ENCODE data around the gene GABRG3.

Gene GABRG3

DNA sequence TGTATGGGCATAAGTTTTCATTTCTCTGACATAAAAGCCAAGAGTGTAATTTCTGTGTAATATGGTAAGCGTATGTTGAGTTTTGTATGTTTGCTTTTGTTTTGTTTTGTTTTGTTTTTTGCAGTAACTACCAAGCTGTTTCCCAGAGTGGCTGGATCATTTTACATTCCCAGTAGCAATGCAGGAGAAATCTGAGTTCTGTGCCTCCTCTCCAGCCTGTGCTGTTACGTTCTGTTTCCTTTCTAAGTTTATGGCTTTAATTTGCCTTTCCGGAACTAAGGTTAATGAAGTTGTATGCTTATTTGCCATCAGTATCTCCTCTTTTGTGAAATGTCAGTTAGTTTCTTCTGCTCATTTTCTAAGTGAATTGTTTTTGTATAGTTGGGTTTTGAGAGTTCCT, 307.8 kb downstream of the GABRG3 start:
- Histone ChIP-seq H3K9me3 (no peaks in the 10 kb centered on the region), H3K4me1 (no peaks in the 10 kb centered on the region), H3K27me3 (ENCODE audit: low read depth) (no peaks in the 10 kb centered on the region), H3K4me3 (no peak overlapping the region), H3K36me3 (replicated peaks) (no peaks in the 10 kb centered on the region)
- in situ Hi-C loops (cut with MboI; ENCODE audit: low sequenced_read_pairs) = no loop called here
- no peak for DNase-seq (ENCODE audit: low spot score in 2 of 2)

DNA sequence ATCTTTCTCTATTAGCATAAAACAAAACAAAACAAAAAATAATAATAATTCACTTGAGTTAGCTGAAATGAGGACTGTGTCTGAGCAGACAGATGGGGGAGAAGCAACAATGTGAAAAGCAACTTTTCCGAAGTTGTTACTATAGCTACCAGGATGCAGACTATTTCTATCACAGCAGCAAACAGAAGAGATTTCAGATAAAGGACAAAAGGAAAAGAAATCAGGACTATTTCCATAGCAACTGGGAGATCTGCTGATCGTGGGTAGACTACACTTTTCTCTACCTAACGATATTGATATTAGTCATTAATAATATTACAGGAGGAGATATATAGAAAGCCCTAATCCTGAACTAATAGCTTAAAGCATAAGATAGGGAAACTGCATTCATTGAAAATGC, 321.7 kb downstream of the GABRG3 start:
- Histone ChIP-seq H3K4me1 (no peaks in the 10 kb centered on the region), H3K9me3 (no peaks in the 10 kb centered on the region; the same call in 1 of the 2 replicates), H3K4me3 (no peak overlapping the region), H3K36me3 (replicated peaks) (no peaks in the 10 kb centered on the region), H3K27me3 (ENCODE audit: low read depth) (no peaks in the 10 kb centered on the region)
- no peak for DNase-seq (ENCODE audit: low spot score in 2 of 2)
- in situ Hi-C loops (cut with MboI; ENCODE audit: low sequenced_read_pairs) = no loop called here

DNA sequence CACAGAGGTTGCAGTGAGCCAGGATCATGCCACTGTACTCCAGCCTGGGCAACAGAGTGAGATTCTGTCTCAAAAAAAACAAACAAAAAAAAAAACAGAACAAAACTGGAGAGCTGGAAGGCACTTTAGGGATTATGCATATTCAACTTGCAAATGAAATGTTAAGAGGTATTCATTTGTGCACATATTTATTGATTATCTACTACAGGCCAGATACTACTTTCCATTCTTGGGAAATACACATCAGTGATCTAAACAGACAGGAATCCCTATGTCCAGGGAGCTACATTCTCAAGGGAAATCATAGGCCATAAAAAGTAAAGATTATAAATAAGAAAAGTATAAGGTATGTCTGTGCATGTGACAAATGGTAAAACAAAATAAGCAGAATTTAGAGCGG, 322.6 kb downstream of the GABRG3 start:
- Histone ChIP-seq H3K4me1 (no peaks in the 10 kb centered on the region), H3K27me3 (ENCODE audit: low read depth) (no peaks in the 10 kb centered on the region), H3K9me3 (no peaks in the 10 kb centered on the region; the same call in 1 of the 2 replicates), H3K36me3 (replicated peaks) (no peaks in the 10 kb centered on the region), H3K4me3 (no peak overlapping the region)
- in situ Hi-C loops (cut with MboI; ENCODE audit: low sequenced_read_pairs) = no loop called here
- DNase-seq (ENCODE audit: low spot score in 2 of 2) = no peak

DNA sequence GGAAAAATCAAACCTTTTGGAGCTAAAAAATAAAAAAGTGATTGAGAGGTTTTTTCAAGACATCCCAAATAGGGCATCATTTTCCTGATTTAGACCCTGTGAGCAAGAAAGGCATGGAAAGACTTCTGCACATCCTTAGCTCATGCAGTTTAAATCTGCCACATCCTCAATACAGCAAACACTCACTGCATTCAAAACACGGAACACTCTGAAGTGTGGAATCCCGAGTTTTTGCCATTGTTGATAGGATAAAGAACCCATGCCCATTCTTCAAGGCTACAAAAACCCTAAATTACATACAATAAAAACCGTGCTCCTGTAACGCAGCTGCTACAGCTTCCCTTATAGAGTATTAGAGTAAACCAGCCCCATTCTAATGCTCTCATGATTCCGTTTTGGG, 346.8 kb downstream of the GABRG3 start:
- Histone ChIP-seq H3K4me1 (no peaks in the 10 kb centered on the region), H3K27me3 (ENCODE audit: low read depth) (no peaks in the 10 kb centered on the region), H3K4me3 (no peak overlapping the region), H3K9me3 (no peaks in the 10 kb centered on the region), H3K36me3 (replicated peaks) (no peaks in the 10 kb centered on the region)
- no peak for DNase-seq (ENCODE audit: low spot score in 2 of 2)
- in situ Hi-C loops (cut with MboI; ENCODE audit: low sequenced_read_pairs) = no loop called here

DNA sequence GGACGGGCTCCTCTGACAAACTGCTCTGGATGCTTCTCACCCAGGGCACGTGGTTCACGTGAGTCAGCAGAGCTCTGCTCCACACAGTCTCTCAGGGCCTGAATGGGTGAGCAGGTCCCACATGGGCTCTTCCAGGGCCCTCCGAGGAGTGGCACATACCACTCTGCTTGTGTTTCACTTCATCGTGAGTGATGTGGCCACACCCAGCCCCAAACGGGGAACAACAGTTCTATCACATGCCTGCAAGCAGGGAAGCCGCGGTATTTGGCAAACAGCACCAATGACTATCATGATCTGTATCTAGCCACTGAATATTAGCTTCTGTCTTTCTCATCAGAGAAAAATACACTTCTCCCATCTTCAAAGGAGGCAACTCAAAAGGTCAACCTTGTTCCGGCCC, 352.8 kb downstream of the GABRG3 start:
- in situ Hi-C loops (cut with MboI; ENCODE audit: low sequenced_read_pairs) = no loop called here
- no peak for DNase-seq (ENCODE audit: low spot score in 2 of 2)
- Histone ChIP-seq H3K27me3 (ENCODE audit: low read depth) (no peaks in the 10 kb centered on the region), H3K9me3 (no peaks in the 10 kb centered on the region), H3K36me3 (replicated peaks) (no peaks in the 10 kb centered on the region), H3K4me1 (no peaks in the 10 kb centered on the region), H3K4me3 (no peak overlapping the region)

DNA sequence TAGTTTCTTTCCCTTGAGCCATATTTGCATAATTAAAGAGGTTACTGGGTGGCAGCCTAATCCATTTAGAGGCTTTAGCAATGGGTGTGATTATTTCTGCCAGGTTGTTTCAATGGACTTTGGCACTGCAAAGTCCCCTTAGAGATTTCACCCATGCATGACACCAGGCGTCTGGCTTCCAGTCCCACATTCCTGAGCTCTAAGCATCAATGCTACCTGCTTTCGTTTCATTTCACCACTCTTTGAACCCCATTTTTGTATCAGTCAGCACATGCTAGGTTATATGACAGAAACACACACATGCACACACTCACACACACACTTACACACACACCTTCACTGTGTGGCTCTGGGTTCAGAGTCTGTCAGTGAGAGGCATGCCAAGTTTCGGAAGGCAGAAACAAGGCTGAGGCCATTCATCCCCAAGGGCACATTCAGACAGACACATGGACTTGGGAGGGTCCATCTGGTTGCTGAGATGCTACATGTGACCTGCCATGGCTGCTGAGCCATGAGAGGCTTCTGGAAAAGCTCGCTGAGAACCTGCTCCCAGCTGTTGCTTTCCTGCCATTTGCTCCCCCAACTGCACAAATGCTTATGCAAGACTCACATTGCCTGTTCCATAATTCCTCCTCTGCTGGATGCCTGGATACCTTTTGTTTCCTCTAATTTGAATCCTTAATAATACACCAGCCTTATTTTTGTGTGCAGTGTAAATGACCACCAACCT, 354.1 kb downstream of the GABRG3 start:
- Histone ChIP-seq H3K36me3 (replicated peaks) (no peaks in the 10 kb centered on the region), H3K9me3 (no peaks in the 10 kb centered on the region), H3K4me1 (no peaks in the 10 kb centered on the region), H3K4me3 (no peak overlapping the region), H3K27me3 (ENCODE audit: low read depth) (no peaks in the 10 kb centered on the region)
- no peak for DNase-seq (ENCODE audit: low spot score in 2 of 2)
- in situ Hi-C loops (cut with MboI; ENCODE audit: low sequenced_read_pairs) = no loop called here

DNA sequence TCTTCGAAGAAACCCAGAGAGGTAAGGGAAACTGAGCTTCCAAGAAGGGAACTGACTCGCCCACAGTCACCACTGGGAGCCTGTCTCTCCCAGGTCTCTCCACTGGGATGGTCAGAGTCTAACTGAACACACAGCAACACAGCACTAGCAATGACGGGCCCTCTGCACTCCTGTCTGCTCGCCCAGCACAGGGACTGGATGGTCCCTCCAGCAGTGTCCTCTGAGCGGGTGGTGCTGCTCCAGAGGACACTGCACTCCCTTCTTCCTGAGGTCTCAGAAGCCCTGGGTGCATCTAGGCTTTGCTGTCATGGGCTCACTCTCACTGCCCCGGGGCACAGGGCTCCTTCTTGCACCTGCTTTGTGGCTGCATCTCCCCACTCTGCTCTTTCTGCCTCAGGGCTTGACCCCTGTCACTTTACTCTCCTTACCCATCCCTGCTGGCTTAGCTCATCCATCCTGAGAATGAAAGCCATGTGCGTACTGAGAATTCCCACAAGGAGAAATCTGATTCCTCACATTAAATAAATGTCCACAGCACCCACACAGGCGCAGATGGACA, 356.6 kb downstream of the GABRG3 start:
- H3K4me3 ChIP-seq = no peak overlapping the region
- H3K9me3 ChIP-seq = no peaks in the 10 kb centered on the region
- H3K36me3 ChIP-seq (replicated peaks) = no peaks in the 10 kb centered on the region
- no peaks in the 10 kb centered on the region for H3K4me1 ChIP-seq
- no peak for DNase-seq (ENCODE audit: low spot score in 2 of 2)
- in situ Hi-C loops (cut with MboI; ENCODE audit: low sequenced_read_pairs) = no loop called here
- H3K27me3 ChIP-seq (ENCODE audit: low read depth) = no peaks in the 10 kb centered on the region

DNA sequence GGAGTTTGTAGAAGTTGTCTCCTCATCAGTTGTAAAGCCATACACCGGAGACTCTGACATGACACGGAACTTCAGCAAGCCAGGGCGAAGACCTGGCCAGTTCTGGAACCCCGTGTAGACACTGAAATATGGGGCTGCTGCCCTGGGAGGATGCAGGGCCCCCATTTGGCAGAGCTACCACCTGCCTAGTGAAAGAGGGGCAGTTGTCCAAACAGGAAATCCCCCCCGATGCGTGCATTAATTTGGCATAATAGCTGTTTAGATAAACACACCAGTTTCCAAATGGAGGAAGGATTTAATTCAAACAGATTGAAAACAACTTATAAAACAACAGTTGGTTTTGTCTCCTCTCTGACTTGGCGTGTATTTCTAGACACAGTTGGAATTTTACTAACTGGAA, 357.2 kb downstream of the GABRG3 start:
- DNase-seq (ENCODE audit: low spot score in 2 of 2) = no peak
- in situ Hi-C loops (cut with MboI; ENCODE audit: low sequenced_read_pairs) = no loop called here
- Histone ChIP-seq H3K9me3 (no peaks in the 10 kb centered on the region), H3K36me3 (replicated peaks) (no peaks in the 10 kb centered on the region), H3K4me1 (no peaks in the 10 kb centered on the region), H3K27me3 (ENCODE audit: low read depth) (no peaks in the 10 kb centered on the region), H3K4me3 (no peak overlapping the region)

DNA sequence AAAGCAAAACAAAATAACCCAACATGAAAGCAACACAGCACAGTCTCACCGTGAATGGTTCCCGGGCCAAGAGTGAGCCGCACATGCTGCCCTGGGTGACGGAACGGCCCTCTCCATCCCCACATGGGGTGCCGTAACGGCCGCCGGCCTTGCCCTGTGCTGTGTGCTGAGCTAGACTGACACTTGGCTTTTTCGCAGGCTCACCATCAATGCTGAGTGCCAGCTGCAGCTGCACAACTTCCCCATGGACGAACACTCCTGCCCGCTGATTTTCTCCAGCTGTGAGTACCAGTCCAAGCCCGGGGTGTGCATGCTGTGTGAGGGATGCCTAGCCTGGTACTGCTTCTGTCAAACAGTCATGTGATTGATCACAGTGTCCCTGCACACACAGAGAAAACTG, 357.6 kb downstream of the GABRG3 start:
- in situ Hi-C loops (cut with MboI; ENCODE audit: low sequenced_read_pairs) = no loop called here
- no peaks in the 10 kb centered on the region for H3K4me1 ChIP-seq
- no peaks in the 10 kb centered on the region for H3K36me3 ChIP-seq (replicated peaks)
- no peak overlapping the region for H3K4me3 ChIP-seq
- no peaks in the 10 kb centered on the region for H3K9me3 ChIP-seq
- no peaks in the 10 kb centered on the region for H3K27me3 ChIP-seq (ENCODE audit: low read depth)
- DNase-seq (ENCODE audit: low spot score in 2 of 2) = no peak

DNA sequence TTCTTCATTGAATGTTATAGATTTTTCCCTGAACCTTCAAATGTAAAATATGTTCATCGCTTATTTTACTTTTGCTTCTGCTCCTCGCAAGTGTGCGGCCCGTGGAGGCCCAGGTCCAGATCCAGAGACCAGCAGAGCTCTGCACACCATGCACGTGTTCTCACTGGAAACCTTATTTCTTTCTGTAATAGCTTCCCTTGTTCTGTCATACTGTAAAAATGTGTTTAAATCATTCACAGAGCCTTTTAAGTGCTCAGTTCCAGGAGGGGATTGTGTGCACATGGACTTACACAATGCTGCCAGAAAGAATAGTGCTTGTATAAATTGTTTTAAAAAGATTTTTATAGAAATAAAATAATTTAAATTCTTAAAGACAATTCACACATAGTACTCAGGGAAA, 359.3 kb downstream of the GABRG3 start:
- no peaks in the 10 kb centered on the region for H3K27me3 ChIP-seq (ENCODE audit: low read depth)
- H3K4me1 ChIP-seq = no peaks in the 10 kb centered on the region
- in situ Hi-C loops (cut with MboI; ENCODE audit: low sequenced_read_pairs) = no loop called here

DNA sequence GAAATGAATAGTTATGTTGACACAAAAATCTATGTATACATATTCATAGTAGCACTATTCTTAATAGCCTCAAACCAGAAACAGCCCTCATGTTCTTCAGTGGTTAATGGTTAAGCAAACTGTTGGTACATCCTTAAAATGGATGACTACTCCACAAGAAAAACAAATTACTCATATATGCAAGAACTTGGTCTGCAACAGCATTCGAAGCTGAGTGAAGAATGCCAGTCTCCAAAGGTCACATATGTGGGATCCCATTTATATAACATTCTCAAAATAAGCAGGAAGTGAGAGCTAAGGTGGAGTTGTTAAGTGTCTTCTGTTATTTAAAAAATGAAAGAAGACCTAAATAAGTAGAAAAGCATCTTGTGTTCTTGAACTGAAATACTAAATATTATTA, 365.7 kb downstream of the GABRG3 start:
- DNase-seq (ENCODE audit: low spot score in 2 of 2) = no peak
- Histone ChIP-seq H3K4me3 (no peak overlapping the region), H3K4me1 (no peaks in the 10 kb centered on the region), H3K36me3 (replicated peaks) (no peaks in the 10 kb centered on the region), H3K9me3 (no peaks in the 10 kb centered on the region), H3K27me3 (ENCODE audit: low read depth) (no peaks in the 10 kb centered on the region)
- in situ Hi-C loops (cut with MboI; ENCODE audit: low sequenced_read_pairs) = no loop called here

More for the DNA sequence above, 359.3 kb downstream of the GABRG3 start:
- Histone ChIP-seq H3K9me3 (no peaks in the 10 kb centered on the region), H3K36me3 (replicated peaks) (no peaks in the 10 kb centered on the region), H3K4me3 (no peak overlapping the region)
- DNase-seq (ENCODE audit: low spot score in 2 of 2) = no peak

DNA sequence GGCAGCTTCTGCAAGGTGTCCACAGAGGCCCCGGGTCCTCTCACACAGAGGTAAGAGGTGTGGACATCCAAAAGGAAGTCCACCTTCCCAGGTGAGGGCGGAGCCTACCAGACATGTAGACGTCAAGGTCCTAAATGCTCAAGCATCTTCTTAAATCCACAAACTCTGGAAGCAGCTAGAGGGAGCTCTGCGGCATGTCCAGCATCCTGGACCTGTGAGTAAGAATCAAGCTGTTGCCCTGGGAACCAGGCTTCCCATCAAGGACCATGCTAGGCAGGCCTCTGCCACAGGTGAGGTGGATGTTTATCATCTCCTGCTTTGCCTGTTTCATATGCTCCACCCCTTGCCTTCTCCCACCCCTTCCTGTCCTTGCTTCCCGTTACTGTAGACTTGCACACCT, 368.2 kb downstream of the GABRG3 start:
- Histone ChIP-seq H3K4me3 (no peak overlapping the region), H3K27me3 (ENCODE audit: low read depth) (no peaks in the 10 kb centered on the region), H3K36me3 (replicated peaks) (no peaks in the 10 kb centered on the region), H3K4me1 (no peaks in the 10 kb centered on the region), H3K9me3 (no peaks in the 10 kb centered on the region; the same call in 1 of the 2 replicates)
- no peak for DNase-seq (ENCODE audit: low spot score in 2 of 2)
- in situ Hi-C loops (cut with MboI; ENCODE audit: low sequenced_read_pairs) = no loop called here

DNA sequence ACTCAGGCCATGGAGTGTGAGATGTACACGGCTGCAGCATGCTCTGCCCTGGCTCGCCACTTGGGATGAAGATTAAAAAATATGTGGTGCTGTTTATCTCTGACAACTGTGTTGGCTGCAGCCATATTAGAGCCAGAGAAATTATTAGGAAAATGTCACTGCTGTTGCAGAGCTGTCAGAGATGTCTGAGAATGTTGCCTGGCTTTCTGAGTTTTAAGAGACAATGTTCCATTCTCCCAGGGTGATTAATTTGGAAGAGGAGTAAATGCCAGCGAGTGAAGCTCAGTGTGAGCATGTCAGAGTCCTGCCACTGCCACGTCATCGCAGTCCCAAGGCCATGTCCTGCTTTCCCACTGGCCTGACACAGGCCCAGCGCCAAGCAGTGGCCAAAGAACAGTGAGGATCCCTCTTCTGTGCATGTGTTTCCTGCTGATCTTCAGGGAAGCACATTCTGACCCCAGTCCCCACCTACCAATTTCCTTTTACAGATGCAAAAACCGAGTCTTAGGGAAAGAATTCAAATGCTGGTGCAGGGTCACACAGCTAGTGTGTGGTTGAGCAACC, 370.9 kb downstream of the GABRG3 start:
- H3K27me3 ChIP-seq (ENCODE audit: low read depth) = no peaks in the 10 kb centered on the region
- H3K9me3 ChIP-seq = no peaks in the 10 kb centered on the region; the same call in 1 of the 2 replicates
- in situ Hi-C loops (cut with MboI; ENCODE audit: low sequenced_read_pairs) = no loop called here
- H3K4me1 ChIP-seq = no peaks in the 10 kb centered on the region
- H3K4me3 ChIP-seq = no peak overlapping the region
- DNase-seq (ENCODE audit: low spot score in 2 of 2) = no peak
- H3K36me3 ChIP-seq (replicated peaks) = no peaks in the 10 kb centered on the region

DNA sequence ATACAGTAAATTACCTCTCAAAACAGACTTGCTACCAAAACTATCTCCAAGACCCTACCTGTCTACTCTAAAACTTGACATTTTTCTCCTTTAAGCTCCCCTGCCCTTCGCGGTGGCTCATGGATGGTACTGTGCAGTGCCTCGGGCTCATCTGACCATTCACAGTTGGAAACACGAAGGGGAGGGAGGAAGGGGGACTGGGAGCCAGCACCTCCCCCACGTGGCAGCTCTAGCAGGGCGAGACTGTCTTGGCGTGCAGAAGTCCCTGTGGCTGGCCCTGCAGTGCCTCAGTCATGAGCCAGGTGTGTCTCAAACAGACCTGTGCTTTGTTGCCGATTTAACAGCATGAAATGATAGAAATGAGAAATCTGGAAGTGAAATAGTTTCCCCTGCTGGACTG, 372.0 kb downstream of the GABRG3 start:
- H3K4me1 ChIP-seq = no peaks in the 10 kb centered on the region
- no peak overlapping the region for H3K4me3 ChIP-seq
- in situ Hi-C loops (cut with MboI; ENCODE audit: low sequenced_read_pairs) = no loop called here
- DNase-seq (ENCODE audit: low spot score in 2 of 2) = no peak
- H3K27me3 ChIP-seq (ENCODE audit: low read depth) = no peaks in the 10 kb centered on the region
- no peaks in the 10 kb centered on the region for H3K36me3 ChIP-seq (replicated peaks)
- H3K9me3 ChIP-seq = no peaks in the 10 kb centered on the region; the same call in 1 of the 2 replicates
